Choroid plexus epithelial cell (primary cell): Measurements from ENCODE around the gene SMO.
A peak's percentile ranks its signal among the peaks of the same experiment; 100 is the strongest.

Experiments used
- DNase-seq: peaks from one replicate; pipeline ENCODE4 v3.0.0-alpha.2; 2010; ENCODE audit warnings: low read depth
- H3K4me3 ChIP-seq: 2 replicates; pipeline ENCODE4 v1.5.1; 2011; ENCODE audit warnings: low read depth, mild to moderate bottlenecking, control low read depth, low read length, moderate library complexity
- CTCF ChIP-seq: conservative IDR thresholded peaks from 2 replicates; pipeline ENCODE4 v1.5.1; 2011; ENCODE audit warnings: low read depth, mild to moderate bottlenecking, control low read depth, inconsistent platforms, low read length, moderate library complexity

SMO gene

DNA sequence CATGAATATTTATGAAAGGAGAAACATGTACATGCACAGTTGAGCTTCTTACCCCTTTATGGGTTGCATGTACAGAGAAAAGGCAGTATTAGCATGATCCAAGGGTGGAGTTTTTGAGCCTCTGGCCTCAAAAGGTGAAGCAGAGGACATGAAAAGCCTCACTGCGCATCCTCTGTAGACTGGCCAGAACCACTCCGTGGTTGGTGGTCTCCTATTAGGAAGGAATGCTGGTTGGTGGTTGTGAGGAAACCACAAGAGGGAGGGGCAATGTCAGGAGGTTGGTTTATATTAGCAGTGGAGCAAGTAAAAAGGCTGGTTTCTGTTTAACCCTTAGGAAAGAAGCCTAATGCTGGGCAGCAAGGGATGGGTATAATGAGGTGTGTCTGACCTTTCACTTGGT, 73.9 kb downstream of the SMO start:
- no peak for TF ChIP-seq CTCF
- peak; percentile 38 for DNase-seq
- H3K4me3 ChIP-seq = no peak overlapping the region
